A673 (cell line): ENCODE data around the gene EGFR.

ENCODE experiments used
- EZH2 ChIP-seq: fragments of 200-600 bp; sonication (generic); IDR thresholded peaks from 2 replicates; pipeline ENCODE4 v1.6.1; 2017; ENCODE audit warnings: borderline replicate concordance, low read depth, mild to moderate bottlenecking, mixed read lengths, antibody characterized with exemption, low read length; ENCODE audit not compliant: poor library complexity, severe bottlenecking
- TF ChIP-seq, protein P1 (sequence below): fragments of 300-800, 200-600 bp; sonication (generic); conservative IDR thresholded peaks from 2 replicates; pipeline ENCODE4 v1.5.1; 2017; ENCODE audit warnings: low read depth, mild to moderate bottlenecking, antibody characterized with exemption, low read length, moderate library complexity, mixed read lengths

- TF ChIP-seq, protein P1, sequence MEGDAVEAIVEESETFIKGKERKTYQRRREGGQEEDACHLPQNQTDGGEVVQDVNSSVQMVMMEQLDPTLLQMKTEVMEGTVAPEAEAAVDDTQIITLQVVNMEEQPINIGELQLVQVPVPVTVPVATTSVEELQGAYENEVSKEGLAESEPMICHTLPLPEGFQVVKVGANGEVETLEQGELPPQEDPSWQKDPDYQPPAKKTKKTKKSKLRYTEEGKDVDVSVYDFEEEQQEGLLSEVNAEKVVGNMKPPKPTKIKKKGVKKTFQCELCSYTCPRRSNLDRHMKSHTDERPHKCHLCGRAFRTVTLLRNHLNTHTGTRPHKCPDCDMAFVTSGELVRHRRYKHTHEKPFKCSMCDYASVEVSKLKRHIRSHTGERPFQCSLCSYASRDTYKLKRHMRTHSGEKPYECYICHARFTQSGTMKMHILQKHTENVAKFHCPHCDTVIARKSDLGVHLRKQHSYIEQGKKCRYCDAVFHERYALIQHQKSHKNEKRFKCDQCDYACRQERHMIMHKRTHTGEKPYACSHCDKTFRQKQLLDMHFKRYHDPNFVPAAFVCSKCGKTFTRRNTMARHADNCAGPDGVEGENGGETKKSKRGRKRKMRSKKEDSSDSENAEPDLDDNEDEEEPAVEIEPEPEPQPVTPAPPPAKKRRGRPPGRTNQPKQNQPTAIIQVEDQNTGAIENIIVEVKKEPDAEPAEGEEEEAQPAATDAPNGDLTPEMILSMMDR = no peak
- TF ChIP-seq EZH2 = no peak
These were observed 11.5 kb downstream of the EGFR start for GRCh38 chr7:55030314-55030713.
